ENCODE data around the gene MILR1. TPM values are rescaled to one million over a fixed set of nuclear protein-coding genes. Genes with fewer than 3 reads are reported as not detected.
"Not testable (repeated sequence)": the region's sequence is repeated elsewhere in the genome, so short reads cannot be mapped to it uniquely, and the experiment has no call there.

The MILR1 gene
- total RNA-seq, 4 donors from 2014 or later: 2.9 to 6.6 (median 4.2) TPM

GRCh38 chr17:64491034-64491860 is 42.3 kb downstream of the MILR1 start:
- H3K4me1 ChIP-seq: peaks cover 21 to 33% (median 25%) of the 10 kb centered on the region in 4 donors
- H3K27me3 ChIP-seq: no peaks in the 10 kb centered on the region
- intact Hi-C loops (cut with DNase I): loop anchor here (5.0 kb wide), 1 partner anchor 64 kb away; no protein-coding TSS in a partner anchor
- H3K27ac ChIP-seq (replicated peaks in 1 of 4): no peak overlapping the region
- H3K36me3 ChIP-seq: peaks cover 10 to 61% (median 27%) of the 10 kb centered on the region in 4 donors
- WGBS: 89% methylated on average over 13 of the region's 13 CpGs
- DNase-seq (ENCODE audit: extremely low spot score): no peak
- no peaks in the 10 kb centered on the region for H3K9me3 ChIP-seq
- TF ChIP-seq POLR2A (IDR thresholded peaks at IDR 0.05; ENCODE audit: low read depth) (no peak), CTCF (IDR thresholded peaks at IDR 0.05) (peak; percentile 33 to 56 (median 53)), EP300 (IDR thresholded peaks at IDR 0.05) (no peak)
- no peak overlapping the region for H3K4me3 ChIP-seq

- no peak for TF ChIP-seq POLR2AphosphoS5 (IDR thresholded peaks at IDR 0.05)
- TF ChIP-seq POLR2A (IDR thresholded peaks at IDR 0.05; ENCODE audit: low read depth): no peak
- no peak for TF ChIP-seq EP300 (IDR thresholded peaks at IDR 0.05)
- TF ChIP-seq CTCF (IDR thresholded peaks at IDR 0.05): no peak
- no peak overlapping the region for H3K27ac ChIP-seq (replicated peaks in 1 of 4)
- no peak for DNase-seq (ENCODE audit: extremely low spot score)
- peaks cover 21 to 35% (median 26%) of the 10 kb centered on the region in 4 donors for H3K4me1 ChIP-seq
- peaks cover 10 to 55% (median 26%) of the 10 kb centered on the region in 4 donors for H3K36me3 ChIP-seq
- intact Hi-C loops (cut with DNase I): loop anchor here (5.0 kb wide), 1 partner anchor 65 kb away; no protein-coding TSS in a partner anchor
- H3K27me3 ChIP-seq: no peaks in the 10 kb centered on the region
- WGBS: 66% methylated on average over 3 of the region's 3 CpGs
- no peak overlapping the region for H3K4me3 ChIP-seq
- no peaks in the 10 kb centered on the region for H3K9me3 ChIP-seq
Observed at GRCh38 chr17:64491994-64492393, 43.1 kb downstream of the MILR1 start.

DNA sequence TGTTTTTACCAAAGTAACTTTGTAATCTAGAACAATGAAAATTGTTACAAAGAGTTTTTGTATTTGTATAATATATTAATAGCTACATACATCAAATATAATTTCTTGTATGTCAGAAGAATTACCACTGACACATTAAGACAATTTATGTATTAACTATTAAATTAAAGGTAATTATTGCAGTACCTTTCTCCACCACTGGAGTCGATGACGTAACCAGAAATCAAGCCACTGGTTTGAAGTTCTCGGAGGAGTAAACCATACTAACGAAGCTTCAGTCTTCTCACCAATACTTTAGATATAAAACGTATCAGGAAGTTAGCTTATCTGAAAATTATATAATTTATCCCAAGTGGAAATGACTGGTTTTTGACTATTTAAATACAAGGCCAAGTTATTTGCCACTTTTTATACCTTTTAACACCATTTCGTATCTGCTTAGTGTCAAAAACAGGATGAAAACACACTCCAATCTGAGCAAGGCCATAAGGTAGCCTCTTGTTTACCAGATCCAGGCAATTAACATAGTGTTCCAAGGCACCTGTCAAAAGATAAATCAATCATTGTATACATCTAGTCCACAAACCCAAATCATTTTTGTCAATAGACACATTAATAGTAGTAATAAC is 43.7 kb downstream of the MILR1 start:
- intact Hi-C loops (cut with DNase I): loop anchor here (5.0 kb wide), 1 partner anchor 65 kb away; no protein-coding TSS in a partner anchor
- DNase-seq (ENCODE audit: extremely low spot score): no peak
- H3K27ac ChIP-seq (replicated peaks in 1 of 4): no peak overlapping the region
- H3K4me3 ChIP-seq: no peak overlapping the region
- H3K27me3 ChIP-seq: no peaks in the 10 kb centered on the region
- 76% methylated on average over 6 of the region's 6 CpGs for WGBS
- no peak for TF ChIP-seq EP300 (IDR thresholded peaks at IDR 0.05)
- peak; percentile 34 to 64 (median 38) for TF ChIP-seq CTCF (IDR thresholded peaks at IDR 0.05)
- peaks cover 10 to 55% (median 27%) of the 10 kb centered on the region in 4 donors for H3K36me3 ChIP-seq
- H3K9me3 ChIP-seq: no peaks in the 10 kb centered on the region
- peaks cover 27 to 40% (median 32%) of the 10 kb centered on the region in 4 donors for H3K4me1 ChIP-seq

DNA sequence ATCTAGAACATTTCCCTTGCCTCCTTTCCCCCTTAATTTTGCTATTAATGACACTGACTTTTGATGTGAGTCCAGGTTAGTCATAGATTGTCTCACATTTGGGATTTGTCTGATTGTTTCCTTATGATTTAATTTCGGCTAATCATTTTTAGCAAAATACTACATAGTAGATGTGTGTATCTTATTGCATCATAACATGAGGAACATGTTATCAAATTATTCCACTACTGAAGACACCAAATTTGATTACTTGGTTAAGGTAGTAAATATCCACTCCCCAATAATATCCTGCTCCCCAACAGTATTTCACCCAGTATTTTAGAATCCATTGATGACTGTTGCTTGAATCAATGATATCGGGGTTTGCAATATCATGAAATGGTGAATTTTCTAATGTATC is 45.2 kb downstream of the MILR1 start:
- intact Hi-C loops (cut with DNase I): loop anchor here (5.0 kb wide), 1 partner anchor 67 kb away; no protein-coding TSS in a partner anchor
- no peak for DNase-seq (ENCODE audit: extremely low spot score)
- no peak for TF ChIP-seq EP300 (IDR thresholded peaks at IDR 0.05)
- Histone ChIP-seq H3K36me3 (peaks cover 13 to 56% (median 40%) of the 10 kb centered on the region in 4 donors), H3K4me1 (peaks cover 36 to 55% (median 44%) of the 10 kb centered on the region in 4 donors), H3K27me3 (no peaks in the 10 kb centered on the region), H3K9me3 (no peaks in the 10 kb centered on the region), H3K4me3 (no peak overlapping the region), H3K27ac (replicated peaks in 1 of 4) (no peak overlapping the region)
- 91% methylated on average over 2 of the region's 2 CpGs for WGBS

DNA sequence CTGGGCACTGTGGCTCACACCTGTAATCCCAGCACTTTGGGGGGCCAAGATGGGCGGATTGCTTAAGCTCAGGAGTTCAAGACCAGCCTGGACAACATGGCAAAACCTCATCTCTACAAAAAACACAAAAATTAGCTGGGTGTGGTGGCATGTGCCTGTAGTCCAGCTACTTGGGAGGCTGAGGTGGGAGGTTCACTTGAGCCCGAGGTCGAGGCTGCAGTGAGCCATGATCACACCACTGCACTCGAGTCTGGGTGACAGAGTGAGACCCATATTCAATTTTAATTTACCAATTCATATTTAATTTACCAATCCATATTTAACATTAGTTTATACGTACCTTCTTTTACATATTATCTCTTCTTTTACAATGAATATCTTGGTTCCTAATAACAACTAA is 46.4 kb downstream of the MILR1 start:
- H3K36me3 ChIP-seq: peaks cover 15 to 56% (median 45%) of the 10 kb centered on the region in 4 donors
- DNase-seq (ENCODE audit: extremely low spot score); H3K27ac ChIP-seq (replicated peaks in 1 of 4); intact Hi-C loops (cut with DNase I); H3K27me3 ChIP-seq; H3K9me3 ChIP-seq: not testable (repeated sequence)
- WGBS: 94% methylated on average over 5 of the region's 5 CpGs
- H3K4me1 ChIP-seq: peaks cover 39 to 67% (median 53%) of the 10 kb centered on the region in 4 donors
- H3K4me3 ChIP-seq: peak overlapping the region in 2 of 4 donors; percentile 78 to 79
